H1 (cell line): ENCODE data around the gene TAOK2.

Experiments
- POLR2A ChIP-seq, 2 experiments: IDR thresholded peaks; 1 replicate in 1 of 2; 2 replicates in 1 of 2; pipeline ENCODE4 v1.6.1; 2011; ENCODE audit warnings: low read depth in 2 of 2, low read length in 2 of 2, mild to moderate bottlenecking in 2 of 2; ENCODE audit errors: control extremely low read depth in 1 of 2
- POLR2AphosphoS5 ChIP-seq: IDR thresholded peaks from 2 replicates; pipeline ENCODE4 v1.6.1; 2011; ENCODE audit warnings: low read depth, low read length

- no peak for TF ChIP-seq POLR2AphosphoS5
- no peak for TF ChIP-seq POLR2A (IDR thresholded peaks at IDR 0.05; ENCODE audit: control extremely low read depth in 1 of 2, low read depth in 2 of 2, low read length in 2 of 2)
Observed at GRCh38 chr16:30003670-30004423, 30.2 kb downstream of the TAOK2 start.
